ENCODE results near the gene KRABD2.

The KRABD2 gene

GRCh38 chr17:8327303-8327649, 49.2 kb downstream of the KRABD2 start:
- Histone ChIP-seq H3K9me3 (ENCODE audit: control insufficient read depth in 1 of 2, low read length in 2 of 2) (no peaks in the 10 kb centered on the region), H3K4me1 (ENCODE audit: control insufficient read depth in 1 of 2, insufficient read depth in 2 of 2, low read length in 2 of 2) (peaks cover 0 to 8% of the 10 kb centered on the region in 2 donors), H3K4me3 (ENCODE audit: low read depth in 1 of 2, low read length in 2 of 2) (peak overlapping the region; percentile 66 to 73), H3K27ac (ENCODE audit: low read depth, low read length) (no peak overlapping the region), H3K36me3 (ENCODE audit: control insufficient read depth in 1 of 2, insufficient read depth in 2 of 2, low read length in 2 of 2) (no peaks in the 10 kb centered on the region), H3K9ac (ENCODE audit: low read depth in 1 of 2, low read length in 2 of 2) (peak overlapping the region; percentile 39 to 47), H3K27me3 (ENCODE audit: control insufficient read depth in 1 of 2, insufficient read depth in 2 of 2, low read length in 2 of 2) (peaks cover 17% of the 10 kb centered on the region in 2 donors)
